GM12878 (cell line): Measurements from ENCODE around the gene LSR.

Experiments used
- ASH2L ChIP-seq: fragments of 300-600, 200-600 bp; sonication (generic); IDR thresholded peaks from 2 replicates; pipeline ENCODE4 v1.6.1; 2017; ENCODE audit warnings: low read depth, mild to moderate bottlenecking, borderline replicate concordance
- ATF2 ChIP-seq: IDR thresholded peaks from 2 replicates; pipeline ENCODE4 v1.6.1; 2012; ENCODE audit warnings: low read length, inconsistent platforms
- CBX3 ChIP-seq: fragments of 200-600 bp; sonication (generic); IDR thresholded peaks from 2 replicates; pipeline ENCODE4 v1.6.1; 2016; ENCODE audit warnings: low read depth, borderline replicate concordance
- CBX5 ChIP-seq: sonication (generic); IDR thresholded peaks from 2 replicates; pipeline ENCODE4 v1.6.1; 2016; ENCODE audit warnings: low read depth, moderate library complexity, mild to moderate bottlenecking, inconsistent platforms
- ESRRA ChIP-seq: IDR thresholded peaks from 2 replicates; pipeline ENCODE4 v1.6.1; 2012; ENCODE audit warnings: mild to moderate bottlenecking, low read length, improper control_type of control experiment
- ETV6 ChIP-seq, 2 experiments: fragments of 450-650 bp in 1 of 2; IDR thresholded peaks in 1 of 2; conservative IDR thresholded peaks in 1 of 2; 2 replicates each; pipeline ENCODE4 v1.6.1; 2014; ENCODE audit warnings: antibody characterized with exemption in 1 of 2, borderline replicate concordance in 1 of 2, low read depth in 1 of 2, mild to moderate bottlenecking in 1 of 2, moderate library complexity in 1 of 2
- EZH2 ChIP-seq: IDR thresholded peaks from 2 replicates; pipeline ENCODE4 v1.6.1; 2012; ENCODE audit warnings: low read depth, mild to moderate bottlenecking, control low read depth, inconsistent platforms, low read length, borderline replicate concordance; ENCODE audit not compliant: control insufficient read depth
- NFIC ChIP-seq: IDR thresholded peaks from 2 replicates; pipeline ENCODE4 v1.6.1; 2012; ENCODE audit warnings: low read depth, mild to moderate bottlenecking, inconsistent platforms, low read length, moderate library complexity
- POLR2A ChIP-seq: IDR thresholded peaks from 2 replicates; pipeline ENCODE4 v1.6.1; 2011; ENCODE audit warnings: low read depth, mild to moderate bottlenecking, low read length
- POLR2AphosphoS5 ChIP-seq: IDR thresholded peaks from 2 replicates; pipeline ENCODE4 v1.6.1; 2011; ENCODE audit warnings: mild to moderate bottlenecking, low read length, inconsistent platforms
- SIN3A ChIP-seq: IDR thresholded peaks from 2 replicates; pipeline ENCODE4 v1.6.1; 2012; ENCODE audit warnings: low read depth, low read length, improper control_type of control experiment
- STAT1 ChIP-seq: fragments of 450-650 bp; conservative IDR thresholded peaks from 2 replicates; pipeline ENCODE4 v1.6.1; 2014; ENCODE audit warnings: antibody characterized with exemption, mild to moderate bottlenecking
- TF ChIP-seq, protein P1 (sequence below), 3 experiments: IDR thresholded peaks in 2 of 3; conservative IDR thresholded peaks in 1 of 3; 2 replicates each; pipeline ENCODE4 v1.5.1; 2011; ENCODE audit warnings: low read depth in 3 of 3, low read length in 3 of 3, mild to moderate bottlenecking in 3 of 3, control low read depth in 2 of 3, moderate library complexity in 2 of 3, inconsistent platforms in 1 of 3, mixed read lengths in 1 of 3; ENCODE audit not compliant: control insufficient read depth in 2 of 3, insufficient read depth in 1 of 3; ENCODE audit errors: extremely low read depth in 1 of 3
- TF ChIP-seq, protein P2 (sequence below): fragments of 450-650 bp; IDR thresholded peaks from 2 replicates; pipeline ENCODE4 v1.6.1; 2017; ENCODE audit warnings: mild to moderate bottlenecking

GRCh38 chr19:35315883-35316282, 67.1 kb downstream of the LSR start:
- no peak for TF ChIP-seq NFIC
- TF ChIP-seq, protein P1, sequence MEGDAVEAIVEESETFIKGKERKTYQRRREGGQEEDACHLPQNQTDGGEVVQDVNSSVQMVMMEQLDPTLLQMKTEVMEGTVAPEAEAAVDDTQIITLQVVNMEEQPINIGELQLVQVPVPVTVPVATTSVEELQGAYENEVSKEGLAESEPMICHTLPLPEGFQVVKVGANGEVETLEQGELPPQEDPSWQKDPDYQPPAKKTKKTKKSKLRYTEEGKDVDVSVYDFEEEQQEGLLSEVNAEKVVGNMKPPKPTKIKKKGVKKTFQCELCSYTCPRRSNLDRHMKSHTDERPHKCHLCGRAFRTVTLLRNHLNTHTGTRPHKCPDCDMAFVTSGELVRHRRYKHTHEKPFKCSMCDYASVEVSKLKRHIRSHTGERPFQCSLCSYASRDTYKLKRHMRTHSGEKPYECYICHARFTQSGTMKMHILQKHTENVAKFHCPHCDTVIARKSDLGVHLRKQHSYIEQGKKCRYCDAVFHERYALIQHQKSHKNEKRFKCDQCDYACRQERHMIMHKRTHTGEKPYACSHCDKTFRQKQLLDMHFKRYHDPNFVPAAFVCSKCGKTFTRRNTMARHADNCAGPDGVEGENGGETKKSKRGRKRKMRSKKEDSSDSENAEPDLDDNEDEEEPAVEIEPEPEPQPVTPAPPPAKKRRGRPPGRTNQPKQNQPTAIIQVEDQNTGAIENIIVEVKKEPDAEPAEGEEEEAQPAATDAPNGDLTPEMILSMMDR (IDR thresholded peaks at IDR 0.05 in 2 of 3, conservative IDR thresholded peaks at IDR 0.05 in 1 of 3; ENCODE audit: control insufficient read depth in 2 of 3, extremely low read depth in 1 of 3, insufficient read depth in 1 of 3, low read depth in 3 of 3, low read length in 3 of 3), result peak in 2 of 3 experiments; percentile 10 to 33; a peak in 1 of 6 replicates
- TF ChIP-seq POLR2AphosphoS5, result no peak
- no peak for TF ChIP-seq ATF2
- no peak for TF ChIP-seq EZH2
- TF ChIP-seq ESRRA, result no peak
- TF ChIP-seq POLR2A, result no peak
- no peak for TF ChIP-seq CBX3
- no peak for TF ChIP-seq SIN3A
- TF ChIP-seq, protein P2, sequence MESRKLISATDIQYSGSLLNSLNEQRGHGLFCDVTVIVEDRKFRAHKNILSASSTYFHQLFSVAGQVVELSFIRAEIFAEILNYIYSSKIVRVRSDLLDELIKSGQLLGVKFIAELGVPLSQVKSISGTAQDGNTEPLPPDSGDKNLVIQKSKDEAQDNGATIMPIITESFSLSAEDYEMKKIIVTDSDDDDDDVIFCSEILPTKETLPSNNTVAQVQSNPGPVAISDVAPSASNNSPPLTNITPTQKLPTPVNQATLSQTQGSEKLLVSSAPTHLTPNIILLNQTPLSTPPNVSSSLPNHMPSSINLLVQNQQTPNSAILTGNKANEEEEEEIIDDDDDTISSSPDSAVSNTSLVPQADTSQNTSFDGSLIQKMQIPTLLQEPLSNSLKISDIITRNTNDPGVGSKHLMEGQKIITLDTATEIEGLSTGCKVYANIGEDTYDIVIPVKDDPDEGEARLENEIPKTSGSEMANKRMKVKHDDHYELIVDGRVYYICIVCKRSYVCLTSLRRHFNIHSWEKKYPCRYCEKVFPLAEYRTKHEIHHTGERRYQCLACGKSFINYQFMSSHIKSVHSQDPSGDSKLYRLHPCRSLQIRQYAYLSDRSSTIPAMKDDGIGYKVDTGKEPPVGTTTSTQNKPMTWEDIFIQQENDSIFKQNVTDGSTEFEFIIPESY, result no peak
- TF ChIP-seq STAT1, result no peak
- TF ChIP-seq ETV6 (conservative IDR thresholded peaks at IDR 0.05 in 1 of 2, IDR thresholded peaks at IDR 0.05 in 1 of 2; ENCODE audit: borderline replicate concordance in 1 of 2, low read depth in 1 of 2), result no peak
- no peak for TF ChIP-seq ASH2L
- no peak for TF ChIP-seq CBX5
